ENCODE data around the gene ALOX12.
"Not testable (repeated sequence)": the region's sequence is repeated elsewhere in the genome, so short reads cannot be mapped to it uniquely, and the experiment has no call there.

ALOX12 gene

DNA sequence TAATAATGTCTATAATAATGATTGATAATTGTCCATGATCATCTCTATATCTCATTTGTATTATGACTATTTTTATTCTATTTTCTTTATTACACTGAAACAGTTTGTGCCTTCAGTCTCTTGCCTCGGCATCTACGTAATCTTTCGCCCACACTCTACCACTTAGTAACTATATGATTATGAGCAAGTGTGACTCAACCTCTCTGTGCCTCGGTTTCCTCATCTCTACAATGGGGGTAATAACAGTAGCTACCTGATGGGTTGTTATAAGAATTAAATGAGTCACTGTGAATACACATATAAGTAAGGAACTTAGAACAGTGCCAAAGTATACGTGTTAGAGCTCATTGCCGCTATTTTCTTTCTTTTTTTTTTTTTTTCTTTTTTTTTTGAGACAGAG, 51.7 kb downstream of the ALOX12 start:
- DNase-seq: no peak

DNA sequence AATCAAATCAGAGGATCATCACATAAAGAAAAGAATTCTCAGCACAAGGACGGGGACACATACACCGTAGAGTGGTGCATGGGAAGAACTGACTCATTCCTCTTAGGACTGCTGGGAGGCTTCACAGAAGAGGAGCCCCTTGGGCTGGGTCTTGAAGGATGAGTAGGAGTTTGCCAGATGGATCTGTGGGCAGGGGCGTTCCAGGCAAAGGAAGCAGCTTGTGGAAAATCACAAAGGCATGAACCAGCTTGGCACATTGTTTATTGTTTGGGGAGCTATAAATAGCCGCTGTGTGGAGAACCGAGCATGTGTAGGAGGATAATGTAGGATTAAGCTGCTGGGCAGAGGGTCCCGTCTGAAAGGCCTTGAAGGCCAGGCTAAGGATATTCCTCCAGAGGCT, 53.1 kb downstream of the ALOX12 start:
- no peak for DNase-seq

DNA sequence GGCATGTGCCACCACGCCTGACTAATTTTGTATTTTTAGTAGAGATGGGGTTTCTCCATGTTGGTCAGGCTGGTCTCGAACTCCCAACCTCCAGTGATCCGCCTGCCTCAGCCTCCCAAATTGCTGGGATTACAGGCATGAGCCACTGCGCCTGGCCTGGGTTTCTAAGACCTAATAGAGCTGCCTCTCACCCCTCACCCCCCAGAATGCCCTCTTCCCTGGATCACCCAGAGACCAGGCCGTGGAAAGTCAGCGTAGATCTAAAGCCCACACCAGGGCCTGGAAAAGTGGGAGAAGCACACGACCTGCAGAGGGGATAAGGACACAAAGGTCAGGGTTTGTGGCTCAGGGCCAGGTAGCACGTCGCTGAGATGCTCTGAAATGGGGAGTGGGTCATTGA, 54.7 kb downstream of the ALOX12 start:
- not testable (repeated sequence) for DNase-seq

DNA sequence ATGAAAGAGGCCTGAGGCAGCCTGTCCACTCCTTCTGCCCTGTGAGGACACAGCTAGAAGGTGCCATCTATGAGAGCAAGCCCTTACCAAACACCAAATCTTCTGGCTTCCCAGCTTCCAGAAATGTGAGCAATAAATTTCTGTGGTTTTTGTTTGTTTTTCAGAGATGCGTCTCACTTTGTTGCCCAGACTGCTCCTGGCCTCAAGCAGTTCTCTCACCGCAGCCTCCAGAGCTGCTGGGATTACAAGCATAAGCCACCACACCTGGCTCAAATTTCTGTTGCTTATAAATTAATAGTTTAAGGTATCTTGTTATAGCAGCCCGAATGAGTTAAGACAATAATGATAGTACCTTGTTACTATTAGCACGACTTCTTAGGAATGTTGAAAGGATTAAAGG, 60.5 kb downstream of the ALOX12 start:
- no peak for DNase-seq

DNA sequence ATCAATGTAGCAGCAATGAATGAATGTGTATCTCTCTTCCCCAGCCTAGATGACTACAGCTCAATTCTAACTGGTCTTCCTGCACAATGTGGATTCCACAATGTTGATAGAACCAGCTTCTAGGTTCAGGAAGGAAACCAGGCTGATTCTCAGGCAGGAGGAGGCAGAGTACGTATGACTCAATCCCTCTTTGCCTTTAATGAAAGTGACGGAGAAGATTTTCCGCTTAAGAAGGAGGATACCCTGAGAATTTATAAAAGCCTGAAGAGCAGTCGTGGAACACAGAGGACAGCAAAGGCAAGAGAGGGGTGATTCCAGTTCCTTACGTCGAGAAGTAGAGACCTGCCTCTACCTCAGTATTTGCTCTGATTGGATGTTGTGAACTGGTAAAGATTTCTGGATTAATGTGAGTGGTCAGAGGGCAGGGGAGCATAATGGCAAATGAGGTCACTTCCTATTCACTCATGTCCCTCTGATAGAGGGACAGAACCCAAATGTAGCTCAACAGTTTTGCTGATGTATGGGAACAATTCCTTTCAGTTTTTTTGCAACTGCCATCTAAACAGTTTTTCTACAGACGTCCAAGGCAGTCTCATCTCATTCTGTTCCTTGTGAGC, 63.1 kb downstream of the ALOX12 start:
- DNase-seq: no peak
